Head of caudate nucleus (tissue), 42 donors: ENCODE measurements around the gene CAPN8.
A peak's percentile ranks its signal among the peaks of the same experiment; 100 is the strongest.

Source experiments
- DNase-seq, 42 donors: peaks; one replicate each; pipeline versions ENCODE4 v3.0.0 to v3.0.0-alpha.2; 2020 to 2021; ENCODE audit warnings: mixed read lengths in 7 of 42
- intact Hi-C: fragments of 100-400 bp; cut with DNase I; formaldehyde crosslinking; loops from one replicate; pipeline ENCODE4 v1.15.0; 2022

CAPN8 gene

DNA sequence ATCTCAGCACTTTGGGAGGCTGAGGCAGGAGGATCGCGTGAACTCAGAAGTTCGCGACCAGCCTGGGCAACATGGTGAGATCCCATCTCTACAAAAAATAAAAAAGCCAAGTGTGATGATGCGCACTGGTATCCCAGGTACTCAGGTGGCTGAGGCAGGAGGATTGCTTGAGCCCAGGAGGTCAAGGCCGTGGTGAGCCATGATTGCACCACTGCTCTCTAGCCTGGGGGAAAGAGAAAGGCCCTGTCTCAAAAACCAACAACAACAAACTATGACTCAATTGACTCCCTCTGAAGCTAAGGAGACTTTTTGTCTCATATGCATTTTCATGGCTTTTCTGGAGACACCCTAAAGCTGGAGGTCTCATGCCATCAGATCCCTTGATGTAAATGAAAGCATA, 153.4 kb downstream of the CAPN8 start:
- intact Hi-C loops = no loop called here
- no peak for DNase-seq

DNA sequence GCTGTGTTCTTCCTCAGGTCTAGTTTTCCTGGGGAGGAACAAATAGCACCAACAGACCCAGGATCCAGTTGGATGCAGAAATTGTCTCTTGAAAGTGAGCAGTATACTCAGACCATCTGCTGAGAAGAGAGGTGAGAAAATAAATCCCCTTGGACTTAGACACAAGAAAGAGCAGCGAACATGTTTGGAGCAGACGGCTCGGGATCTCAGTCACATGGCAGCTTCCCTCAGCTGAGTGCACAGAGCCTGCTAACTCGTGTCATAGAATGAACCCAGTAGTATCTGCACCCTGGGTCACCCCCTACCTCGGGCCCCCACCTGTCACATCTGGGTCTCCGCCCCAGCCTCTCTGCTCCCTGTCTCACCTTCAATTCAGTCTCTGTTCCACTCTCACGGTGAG, 156.7 kb downstream of the CAPN8 start:
- intact Hi-C loops = no loop called here
- DNase-seq = no peak

DNA sequence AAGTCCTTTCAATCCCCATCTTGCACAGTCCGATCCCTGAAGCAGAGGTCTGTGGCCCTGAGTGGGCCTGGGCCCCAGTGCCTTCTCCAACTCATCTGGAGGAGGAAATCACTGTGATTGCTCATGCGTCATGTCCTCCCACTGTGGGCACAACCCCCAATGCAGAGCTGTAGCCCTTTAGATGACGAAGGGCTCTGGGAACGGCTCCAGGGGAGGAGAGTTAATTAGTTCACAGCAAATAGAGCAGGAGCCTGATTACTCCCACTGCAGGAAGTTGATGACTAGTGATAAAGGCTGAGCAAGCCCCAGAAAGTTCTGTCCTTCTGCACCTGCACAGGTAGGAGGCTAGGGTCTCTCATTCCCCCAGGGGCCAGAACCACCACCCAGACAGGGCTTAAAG, 160.8 kb downstream of the CAPN8 start:
- intact Hi-C loops = no loop called here
- DNase-seq = peak; percentile 16 to 92 (median 58)

DNA sequence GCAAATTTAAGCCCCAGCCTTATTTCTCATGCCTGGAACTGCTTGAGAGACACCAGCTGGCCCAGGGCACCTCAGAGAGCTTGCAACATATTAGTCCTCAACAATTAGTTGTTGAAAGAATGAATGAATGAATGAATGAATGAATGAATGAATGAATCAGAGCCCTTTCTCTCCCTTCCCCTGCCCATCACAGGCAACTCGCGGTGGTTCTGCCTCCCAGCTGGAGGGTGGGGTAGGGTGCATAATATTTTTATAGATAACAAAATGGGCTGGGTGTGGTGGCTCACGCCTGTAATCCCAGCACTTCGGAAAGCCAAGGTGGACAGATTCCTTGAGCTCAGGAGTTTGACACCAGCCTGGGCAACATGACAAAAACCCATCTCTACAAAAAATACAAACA, 162.2 kb downstream of the CAPN8 start:
- intact Hi-C loops = no loop called here
- no peak for DNase-seq

DNA sequence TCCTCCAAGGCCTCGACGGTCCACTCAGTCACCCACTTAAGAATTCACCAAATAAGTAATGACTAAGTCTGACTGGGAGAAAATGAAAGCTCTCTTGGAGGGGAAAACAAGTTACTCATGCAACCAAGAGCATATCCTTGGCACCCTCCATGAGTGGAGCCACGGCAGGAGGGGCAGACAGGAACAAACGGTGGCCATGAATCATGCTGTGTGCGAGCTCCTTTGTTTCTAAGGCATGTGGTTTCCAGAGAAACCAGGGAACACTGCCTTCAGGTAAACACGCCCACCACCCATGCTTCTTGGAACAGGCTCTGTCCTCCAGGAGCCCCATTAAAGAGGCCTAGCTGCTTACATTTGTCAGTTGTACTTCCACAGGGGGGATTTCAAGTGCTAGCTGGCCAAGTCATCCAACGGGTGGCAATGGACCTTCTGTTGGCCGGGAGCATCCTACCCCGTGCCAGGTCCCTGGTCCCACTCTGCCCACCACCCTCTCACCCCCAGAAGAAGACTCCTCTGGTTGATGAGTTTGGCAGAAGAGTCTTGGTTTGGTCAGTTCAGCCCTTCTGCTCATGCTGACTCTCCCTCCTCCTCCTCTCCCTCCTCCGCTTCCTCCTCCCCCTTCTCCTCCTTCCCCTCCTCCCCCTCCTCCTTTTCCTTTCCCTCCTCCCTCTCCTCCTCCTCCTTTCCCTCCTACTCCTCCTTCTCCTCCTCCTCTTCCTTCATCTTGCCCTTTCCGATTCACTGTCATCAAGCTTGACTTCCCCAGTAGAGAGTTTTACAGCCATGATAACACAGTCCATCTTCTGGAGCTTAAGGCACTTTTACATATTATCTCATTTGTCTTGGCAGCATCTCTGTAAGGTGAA, 164.7 kb downstream of the CAPN8 start:
- intact Hi-C loops = no loop called here

DNA sequence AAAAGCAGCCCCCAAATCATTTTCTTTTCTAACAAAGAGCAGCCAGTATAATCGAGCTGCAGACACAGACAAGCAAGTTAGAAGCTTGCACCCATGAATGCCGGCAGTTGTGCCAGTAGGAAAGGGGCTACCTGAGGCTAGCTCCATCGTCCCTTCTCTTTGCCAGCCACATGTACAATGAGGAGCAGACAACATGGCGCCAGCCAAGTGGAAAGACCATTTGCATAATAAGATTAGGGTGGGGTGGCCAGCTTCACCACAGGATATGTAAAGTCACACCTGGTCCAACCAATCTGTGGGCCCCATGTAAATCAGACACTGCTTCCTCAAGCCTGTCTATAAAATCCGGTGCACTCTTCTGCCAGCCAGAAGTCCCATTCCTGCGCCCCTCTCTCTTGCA, 168.6 kb downstream of the CAPN8 start:
- intact Hi-C loops = no loop called here
- DNase-seq = no peak

More for the DNA sequence above, 164.7 kb downstream of the CAPN8 start:
- DNase-seq = peak in 27 of 42 donors; percentile 6 to 86 (median 45)

DNA sequence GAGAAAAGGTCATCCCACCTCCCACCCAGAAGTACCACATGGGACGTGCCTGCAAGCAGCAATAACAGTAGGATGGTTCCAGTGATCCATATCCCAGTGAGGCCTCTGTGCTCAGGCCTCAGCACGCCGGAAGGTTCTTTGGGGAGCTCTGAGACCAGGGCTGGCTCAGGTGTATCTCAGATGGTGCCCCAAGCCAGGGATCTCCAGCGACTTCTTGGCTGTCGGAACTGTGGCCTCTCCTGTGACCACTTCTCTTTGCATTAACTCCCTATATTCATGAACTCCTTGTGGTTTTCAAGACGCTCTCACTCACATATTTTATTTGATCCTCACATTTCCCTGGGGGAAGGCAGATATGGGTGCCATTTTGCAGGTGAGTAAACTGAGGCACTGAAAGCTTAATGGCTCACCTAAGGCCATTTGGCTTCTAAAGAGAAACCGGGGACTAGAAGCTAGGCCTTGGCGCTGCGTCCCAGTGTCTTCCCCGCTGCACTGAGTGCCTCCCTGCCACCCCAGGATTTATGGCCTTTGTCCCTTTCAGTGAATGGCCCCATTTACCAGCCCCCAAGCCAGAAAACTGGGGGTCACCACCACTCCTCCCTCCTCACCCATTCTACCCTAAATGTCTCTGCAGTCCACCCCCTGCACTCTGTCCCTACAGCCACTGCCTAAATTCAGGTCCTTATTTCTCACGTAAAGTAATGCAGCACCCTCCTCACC, 170.4 kb downstream of the CAPN8 start:
- DNase-seq = no peak
- intact Hi-C loops = no loop called here

DNA sequence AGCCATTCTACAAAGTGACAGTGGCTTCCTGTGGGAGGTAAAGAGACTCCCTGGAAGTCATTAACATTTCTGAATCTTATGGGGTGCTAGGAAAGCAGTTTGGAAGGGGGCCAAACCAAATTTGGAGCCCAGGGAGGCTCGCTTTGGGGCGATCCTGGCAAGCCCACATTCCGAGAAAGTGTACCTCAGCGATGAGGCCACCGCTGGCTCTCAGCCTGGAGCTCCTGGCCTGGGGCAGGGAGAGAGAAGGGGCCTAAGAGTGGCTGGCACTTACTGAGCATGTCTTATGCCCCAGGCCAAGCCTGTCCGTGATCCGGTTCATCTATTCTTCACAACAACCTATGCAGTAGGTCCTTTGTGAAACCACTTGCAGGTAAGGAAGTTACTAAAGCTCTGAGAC, 173.5 kb downstream of the CAPN8 start:
- no peak for DNase-seq
- intact Hi-C loops = no loop called here
